ENCODE results near the gene PRRG2. TPM values are rescaled to one million over a fixed set of nuclear protein-coding genes. Genes with fewer than 3 reads are reported as not detected.

The PRRG2 gene
- polyA plus RNA-seq, 1 donor (not counting 4 experiments of a cell fraction or from before 2014, with no cell fraction given): 5.3 TPM

GRCh38 chr19:49538643-49539042, 42.5 kb upstream of the PRRG2 start:
- Histone ChIP-seq H3K27ac (ENCODE audit: control insufficient read depth, insufficient read depth, low read length) (no peak overlapping the region), H3K9ac (ENCODE audit: control insufficient read depth, extremely low read depth, insufficient read depth, low read length) (no peak overlapping the region), H3K27me3 (ENCODE audit: control insufficient read depth, extremely low read depth, insufficient read depth, low read length) (no peaks in the 10 kb centered on the region), H3K4me2 (ENCODE audit: control insufficient read depth, extremely low read depth, insufficient read depth, low read depth, low read length) (no peak overlapping the region), H2AFZ (ENCODE audit: control insufficient read depth, low read length) (no peak overlapping the region), H3K4me3 (ENCODE audit: control insufficient read depth in 2 of 3, extremely low read depth in 1 of 3, insufficient read depth in 2 of 3, low read depth in 1 of 3, low read length in 3 of 3) (no peak overlapping the region), H3K4me1 (ENCODE audit: control insufficient read depth, extremely low read depth, insufficient read depth, low read length) (peaks cover 3% of the 10 kb centered on the region), H3K36me3 (ENCODE audit: control insufficient read depth in 2 of 2, extremely low read depth in 1 of 2, insufficient read depth in 2 of 2, low read length in 2 of 2) (no peaks in the 10 kb centered on the region), H3K9me3 (ENCODE audit: control insufficient read depth, low read depth, low read length) (no peaks in the 10 kb centered on the region), H3K9me1 (ENCODE audit: control insufficient read depth, extremely low read depth, insufficient read depth, low read length) (no peaks in the 10 kb centered on the region), H3K79me2 (ENCODE audit: control insufficient read depth, insufficient read depth, low read length) (no peaks in the 10 kb centered on the region), H4K20me1 (ENCODE audit: control insufficient read depth, extremely low read depth, insufficient read depth, low read length) (no peaks in the 10 kb centered on the region)
- FAIRE-seq (no peak), DNase-seq (ENCODE audit: low read depth, low spot score) (no peak)
- dilution Hi-C loops (cut with MboI; ENCODE audit: extremely low pct_ligation_motif_present, low sequenced_read_pairs): no loop called here
- TF ChIP-seq EZH2 (IDR thresholded peaks at IDR 0.05; ENCODE audit: low read length) (no peak), CTCF (optimal IDR thresholded peaks at IDR 0.05 in 1 of 3, IDR thresholded peaks at IDR 0.05 in 1 of 3, conservative IDR thresholded peaks at IDR 0.05 in 1 of 3; ENCODE audit: extremely low read depth in 1 of 3, insufficient read depth in 2 of 3, low read length in 3 of 3) (no peak)

GRCh38 chr19:49539192-49539952, 41.7 kb upstream of the PRRG2 start:
- no peak overlapping the region for H2AFZ ChIP-seq (ENCODE audit: control insufficient read depth, low read length)
- H4K20me1 ChIP-seq (ENCODE audit: control insufficient read depth, extremely low read depth, insufficient read depth, low read length): no peaks in the 10 kb centered on the region
- no peaks in the 10 kb centered on the region for H3K27me3 ChIP-seq (ENCODE audit: control insufficient read depth, extremely low read depth, insufficient read depth, low read length)
- no peaks in the 10 kb centered on the region for H3K36me3 ChIP-seq (ENCODE audit: control insufficient read depth in 2 of 2, extremely low read depth in 1 of 2, insufficient read depth in 2 of 2, low read length in 2 of 2)
- FAIRE-seq: no peak
- no peaks in the 10 kb centered on the region for H3K9me1 ChIP-seq (ENCODE audit: control insufficient read depth, extremely low read depth, insufficient read depth, low read length)
- dilution Hi-C loops (cut with MboI; ENCODE audit: extremely low pct_ligation_motif_present, low sequenced_read_pairs): no loop called here
- no peak overlapping the region for H3K4me3 ChIP-seq (ENCODE audit: control insufficient read depth in 2 of 3, extremely low read depth in 1 of 3, insufficient read depth in 2 of 3, low read depth in 1 of 3, low read length in 3 of 3)
- H3K4me2 ChIP-seq (ENCODE audit: control insufficient read depth, extremely low read depth, insufficient read depth, low read depth, low read length): no peak overlapping the region
- H3K79me2 ChIP-seq (ENCODE audit: control insufficient read depth, insufficient read depth, low read length): no peaks in the 10 kb centered on the region
- no peaks in the 10 kb centered on the region for H3K9me3 ChIP-seq (ENCODE audit: control insufficient read depth, low read depth, low read length)
- no peak overlapping the region for H3K27ac ChIP-seq (ENCODE audit: control insufficient read depth, insufficient read depth, low read length)
- TF ChIP-seq CTCF (optimal IDR thresholded peaks at IDR 0.05 in 1 of 3, IDR thresholded peaks at IDR 0.05 in 1 of 3, conservative IDR thresholded peaks at IDR 0.05 in 1 of 3; ENCODE audit: extremely low read depth in 1 of 3, insufficient read depth in 2 of 3, low read length in 3 of 3) (no peak), EZH2 (IDR thresholded peaks at IDR 0.05; ENCODE audit: low read length) (no peak)
- peaks cover under 1% of the 10 kb centered on the region for H3K4me1 ChIP-seq (ENCODE audit: control insufficient read depth, extremely low read depth, insufficient read depth, low read length)
- H3K9ac ChIP-seq (ENCODE audit: control insufficient read depth, extremely low read depth, insufficient read depth, low read length): no peak overlapping the region
- no peak for DNase-seq (ENCODE audit: low read depth, low spot score)

Measured in keratinocyte (primary cell).